ENCODE results near the gene HS3ST2.

- TF ChIP-seq POLR2AphosphoS5 (IDR thresholded peaks at IDR 0.05; ENCODE audit: low read depth, low read length) (no peak), TAF1 (IDR thresholded peaks at IDR 0.05; ENCODE audit: borderline replicate concordance, insufficient read depth, low read length) (no peak)
These were observed 50.4 kb downstream of the HS3ST2 start for GRCh38 chr16:22864375-22864774.
